ENCODE measurements around the gene ERBB4. TPM values are rescaled to one million over a fixed set of nuclear protein-coding genes. Genes with fewer than 3 reads are reported as not detected.

ERBB4 gene
- total and polyA plus RNA-seq, 2 of the 8 experiments (the other 6 are each of a cell fraction or from before 2014, with no cell fraction given): 0.34 to 1.3 TPM

DNA sequence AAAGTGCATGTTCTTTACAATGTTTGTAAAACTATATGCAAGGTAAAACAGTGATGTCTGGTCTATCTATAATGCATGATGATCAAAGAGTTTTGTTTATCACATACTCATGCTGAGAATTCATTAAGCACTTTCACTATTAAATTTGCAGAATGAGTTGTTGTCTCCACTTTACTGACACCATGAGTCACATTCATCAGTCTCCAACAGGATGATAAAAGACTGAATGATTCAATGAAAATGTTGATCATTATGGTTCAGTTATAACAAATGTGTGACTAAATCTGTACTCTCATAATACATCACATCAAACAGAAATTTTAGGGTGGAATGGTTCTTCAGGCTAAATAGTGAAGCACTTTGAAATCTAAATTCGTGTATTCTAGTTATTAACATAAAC, 129.0 kb downstream of the ERBB4 start:
- H3K18ac ChIP-seq (ENCODE audit: extremely low read depth, low read length): no peak overlapping the region
- no peaks in the 10 kb centered on the region for H4K20me1 ChIP-seq (replicated peaks in 1 of 2; ENCODE audit: control insufficient read depth in 1 of 2, insufficient read depth in 2 of 2, low read length in 2 of 2)
- H3K4me1 ChIP-seq (replicated peaks in 1 of 4; ENCODE audit: control insufficient read depth in 3 of 4, insufficient read depth in 4 of 4, low read length in 3 of 4): no peaks in the 10 kb centered on the region
- no peak overlapping the region for H3K56ac ChIP-seq (replicated peaks; ENCODE audit: insufficient read length, low read depth, low read length)
- H3K4ac ChIP-seq (replicated peaks; ENCODE audit: insufficient read length, low read depth, low read length): no peak overlapping the region
- H4K91ac ChIP-seq (replicated peaks; ENCODE audit: insufficient read length, low read length): no peak overlapping the region
- H3K9me3 ChIP-seq (ENCODE audit: insufficient read depth in 2 of 2, low read depth in 1 of 2, low read length in 1 of 2): no peaks in the 10 kb centered on the region
- WGBS, 2 experiments (ENCODE audit: extremely low coverage in 1 of 2, insufficient coverage in 1 of 2, insufficient read length in 1 of 2, insufficient replicate concordance in 2 of 2, low coverage in 1 of 2, low lambda C conversion rate in 2 of 2, missing lambda C conversion rate in 1 of 2): 72% methylated on average over 1 of the region's 1 CpG; no CpG with 5 or more reads in 1 of the 2 experiments
- FAIRE-seq: no peak
- no peaks in the 10 kb centered on the region for H3K79me1 ChIP-seq (ENCODE audit: low read depth, low read length)
- H2AFZ ChIP-seq (ENCODE audit: low read length): no peak overlapping the region
- no peaks in the 10 kb centered on the region for H3K36me3 ChIP-seq (ENCODE audit: control insufficient read depth in 2 of 4, insufficient read depth in 4 of 4, low read length in 3 of 4)
- no peak overlapping the region for H4K8ac ChIP-seq (ENCODE audit: extremely low read depth, insufficient read depth, low read length)
- no peak overlapping the region for H3K4me3 ChIP-seq (ENCODE audit: extremely low read depth in 1 of 4, insufficient read depth in 2 of 4, low read depth in 3 of 4, low read length in 4 of 4)
- no peak overlapping the region for H2BK20ac ChIP-seq (ENCODE audit: low read length)
- H2BK120ac ChIP-seq (replicated peaks; ENCODE audit: low read depth, low read length): no peak overlapping the region
- no peak overlapping the region for H3K27ac ChIP-seq (ENCODE audit: low read depth, low read length)
- no peaks in the 10 kb centered on the region for H3K23me2 ChIP-seq (ENCODE audit: low read depth, low read length)
- no peak overlapping the region for H2BK12ac ChIP-seq (ENCODE audit: low read depth, low read length)
- CTCF ChIA-PET (ENCODE audit: partially characterized antibody): no interaction called here
- H3K23ac ChIP-seq (ENCODE audit: insufficient read length): no peak overlapping the region
- no peak overlapping the region for H2AK5ac ChIP-seq (ENCODE audit: low read depth, low read length)
- no peak overlapping the region for H2BK15ac ChIP-seq (ENCODE audit: low read length)
- no peak overlapping the region for H4K5ac ChIP-seq (ENCODE audit: insufficient read length, low read depth, low read length)
- H3K14ac ChIP-seq (ENCODE audit: insufficient read length): no peak overlapping the region
- H3K9ac ChIP-seq (replicated peaks in 1 of 4; ENCODE audit: extremely low read depth in 1 of 4, low read depth in 3 of 4, low read length in 3 of 4): no peak overlapping the region
- H3K4me2 ChIP-seq (ENCODE audit: insufficient read depth in 1 of 2, low read depth in 2 of 2, low read length in 2 of 2): no peak overlapping the region
- DNase-seq (ENCODE audit: low read depth in 1 of 2, low spot score in 2 of 2): no peak
- H3K27me3 ChIP-seq (replicated peaks in 1 of 4; ENCODE audit: control insufficient read depth in 3 of 4, extremely low read depth in 1 of 4, insufficient read depth in 3 of 4, low read length in 3 of 4): no peaks in the 10 kb centered on the region
- no peaks in the 10 kb centered on the region for H3K79me2 ChIP-seq (ENCODE audit: control insufficient read depth in 1 of 2, insufficient read depth in 2 of 2, low read length in 2 of 2)
- POLR2A ChIA-PET (ENCODE audit: partially characterized antibody): no interaction called here
- H2BK5ac ChIP-seq (ENCODE audit: low read depth, low read length): no peak overlapping the region
- TF ChIP-seq GABPA (IDR thresholded peaks at IDR 0.05; ENCODE audit: borderline replicate concordance, insufficient read depth, low read length) (no peak), TCF12 (IDR thresholded peaks at IDR 0.05; ENCODE audit: low read depth, low read length) (no peak), KDM5A (IDR thresholded peaks at IDR 0.05; ENCODE audit: low read length) (no peak), CREB1 (IDR thresholded peaks at IDR 0.05) (no peak), BRCA1 (IDR thresholded peaks at IDR 0.05; ENCODE audit: low read depth, low read length) (no peak), TEAD4 (IDR thresholded peaks at IDR 0.05; ENCODE audit: low read depth, low read length) (no peak), JUN (IDR thresholded peaks at IDR 0.05; ENCODE audit: low read depth, low read length) (no peak), EZH2 (IDR thresholded peaks at IDR 0.05; ENCODE audit: low read depth, low read length, severe bottlenecking) (no peak), YY1 (IDR thresholded peaks at IDR 0.05; ENCODE audit: low read depth, low read length) (no peak), KDM4A (IDR thresholded peaks at IDR 0.05; ENCODE audit: low read depth, low read length, severe bottlenecking) (no peak), CHD1 (IDR thresholded peaks at IDR 0.05; ENCODE audit: low read depth, low read length) (no peak)
- TF ChIP-seq, protein P1, sequence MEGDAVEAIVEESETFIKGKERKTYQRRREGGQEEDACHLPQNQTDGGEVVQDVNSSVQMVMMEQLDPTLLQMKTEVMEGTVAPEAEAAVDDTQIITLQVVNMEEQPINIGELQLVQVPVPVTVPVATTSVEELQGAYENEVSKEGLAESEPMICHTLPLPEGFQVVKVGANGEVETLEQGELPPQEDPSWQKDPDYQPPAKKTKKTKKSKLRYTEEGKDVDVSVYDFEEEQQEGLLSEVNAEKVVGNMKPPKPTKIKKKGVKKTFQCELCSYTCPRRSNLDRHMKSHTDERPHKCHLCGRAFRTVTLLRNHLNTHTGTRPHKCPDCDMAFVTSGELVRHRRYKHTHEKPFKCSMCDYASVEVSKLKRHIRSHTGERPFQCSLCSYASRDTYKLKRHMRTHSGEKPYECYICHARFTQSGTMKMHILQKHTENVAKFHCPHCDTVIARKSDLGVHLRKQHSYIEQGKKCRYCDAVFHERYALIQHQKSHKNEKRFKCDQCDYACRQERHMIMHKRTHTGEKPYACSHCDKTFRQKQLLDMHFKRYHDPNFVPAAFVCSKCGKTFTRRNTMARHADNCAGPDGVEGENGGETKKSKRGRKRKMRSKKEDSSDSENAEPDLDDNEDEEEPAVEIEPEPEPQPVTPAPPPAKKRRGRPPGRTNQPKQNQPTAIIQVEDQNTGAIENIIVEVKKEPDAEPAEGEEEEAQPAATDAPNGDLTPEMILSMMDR (IDR thresholded peaks at IDR 0.05; ENCODE audit: control extremely low read depth in 1 of 3, insufficient read depth in 1 of 3, low read depth in 1 of 3, low read length in 3 of 3): no peak
- TF ChIP-seq, protein P2, sequence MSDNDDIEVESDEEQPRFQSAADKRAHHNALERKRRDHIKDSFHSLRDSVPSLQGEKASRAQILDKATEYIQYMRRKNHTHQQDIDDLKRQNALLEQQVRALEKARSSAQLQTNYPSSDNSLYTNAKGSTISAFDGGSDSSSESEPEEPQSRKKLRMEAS (IDR thresholded peaks at IDR 0.05): no peak
